Tibial nerve (tissue), 4 donors: ENCODE results near the gene ANKRD53. TPM values are rescaled to one million over a fixed set of nuclear protein-coding genes. Genes with fewer than 3 reads are reported as not detected.
A peak's percentile ranks its signal among the peaks of the same experiment; 100 is the strongest.
"Not testable (repeated sequence)": the region's sequence is repeated elsewhere in the genome, so short reads cannot be mapped to it uniquely, and the experiment has no call there.

Experiments
- DNase-seq, 2 donors: peaks; one replicate each; pipeline ENCODE4 v3.0.0-alpha.2; 2019; ENCODE audit warnings: low spot score in 2 of 2
- H3K27ac ChIP-seq, 4 donors: fragments of 200-600 bp; sonication (generic) in 3 of 4; one replicate each; pipeline ENCODE4 v1.5.1; 2017 to 2019; ENCODE audit warnings: mild to moderate bottlenecking in 1 of 4
- H3K27me3 ChIP-seq, 2 donors: fragments of 200-600 bp; sonication (generic) in 1 of 2; one replicate each; pipeline versions ENCODE4 v1.5.1 to v1.6.0; 2017 to 2019
- H3K36me3 ChIP-seq, 3 donors: fragments of 200-600 bp; sonication (generic); one replicate each; pipeline ENCODE4 v1.5.1; 2018 to 2019
- H3K4me1 ChIP-seq, 4 donors: fragments of 200-600 bp; sonication (generic) in 3 of 4; one replicate each; pipeline ENCODE4 v1.5.1; 2017 to 2019
- H3K4me3 ChIP-seq, 4 donors: fragments of 200-600 bp; sonication (generic) in 3 of 4; one replicate each; pipeline ENCODE4 v1.5.1; 2017 to 2019; ENCODE audit warnings: mild to moderate bottlenecking in 1 of 4, moderate library complexity in 1 of 4
- H3K9me3 ChIP-seq, 4 donors: fragments of 200-600 bp; sonication (generic) in 3 of 4; one replicate each; pipeline ENCODE4 v1.5.1; 2017 to 2019
- CTCF ChIP-seq, 5 experiments: fragments of 200-600 bp in 3 of 5; fragments of 450-650 bp in 2 of 5; sonication (generic) in 3 of 5; IDR thresholded peaks; one replicate each; pipeline ENCODE4 v1.5.1; 2016 to 2019; ENCODE audit warnings: antibody characterized with exemption in 5 of 5, mild to moderate bottlenecking in 3 of 5, moderate library complexity in 2 of 5
- EP300 ChIP-seq, 2 donors: sonication (generic); formaldehyde crosslinking; IDR thresholded peaks; one replicate each; pipeline ENCODE4 v1.6.1; 2017; ENCODE audit warnings: antibody characterized with exemption in 2 of 2, mild to moderate bottlenecking in 1 of 2
- POLR2A ChIP-seq, 2 donors: fragments of 450-650 bp; IDR thresholded peaks; one replicate each; pipeline ENCODE4 v1.6.1; 2017; ENCODE audit warnings: antibody characterized with exemption in 2 of 2, mild to moderate bottlenecking in 2 of 2, moderate library complexity in 2 of 2
- WGBS, 2 donors: methylation state at CpG; one replicate each; pipeline ENCODE4 v1.1.5; 2018; 5-methylcytosine and 5-hydroxymethylcytosine counted together
- total RNA-seq, 4 donors: library from RNA; depleted of rRNA; stranded (reverse); fragments of >200 nt; gene quantifications; one replicate each; pipeline ENCODE4 v1.1.0, GENCODE V29; 2016

Gene ANKRD53
- total RNA-seq, 4 donors from 2014 or later, result 1.3 to 9.0 (median 2.7) TPM

GRCh38 chr2:70994009-70994698, 15.7 kb downstream of the ANKRD53 start:
- Histone ChIP-seq H3K9me3 (no peaks in the 10 kb centered on the region), H3K27me3 (no peaks in the 10 kb centered on the region), H3K4me1 (peaks cover 0 to 54% (median 16%) of the 10 kb centered on the region in 4 donors), H3K4me3 (peak overlapping the region; percentile 77 to 97 (median 89)), H3K36me3 (peaks cover 0 to 32% (median 9%) of the 10 kb centered on the region in 3 donors), H3K27ac (peak overlapping the region; percentile 84 to 91 (median 90))
- no peak for TF ChIP-seq POLR2A (IDR thresholded peaks at IDR 0.05)
- no peak for TF ChIP-seq EP300 (IDR thresholded peaks at IDR 0.05)
- TF ChIP-seq CTCF (IDR thresholded peaks at IDR 0.05), result no peak
- WGBS, 2 donors, result 0 to 1% methylated on average over 20 to 45 of the region's 49 CpGs
- no peak for DNase-seq

GRCh38 chr2:70994699-70995425, 16.4 kb downstream of the ANKRD53 start, which contains the start of gene TEX261:
Gene TEX261, minus strand, starts transcription at chr2:70994873. Its CDS starts 116 bp downstream, at chr2:70994757.
- Histone ChIP-seq H3K27me3 (no peaks in the 10 kb centered on the region), H3K4me1 (peaks cover 0 to 52% (median 16%) of the 10 kb centered on the region in 4 donors), H3K4me3 (peak within 1 kb of the TSS; percentile 77 to 97 (median 89)), H3K36me3 (peaks cover 0 to 25% (median 3%) of the 10 kb centered on the region in 3 donors), H3K9me3 (no peaks in the 10 kb centered on the region), H3K27ac (peak within 1 kb of the TSS; percentile 84 to 91 (median 90))
- peak; percentile 70 to 91 (median 81) for TF ChIP-seq CTCF (IDR thresholded peaks at IDR 0.05)
- peak in 1 of 2 donors; percentile 54 for TF ChIP-seq POLR2A (IDR thresholded peaks at IDR 0.05)
- peak in 1 of 2 donors; percentile 10 for TF ChIP-seq EP300 (IDR thresholded peaks at IDR 0.05)
- DNase-seq, result peak; percentile 64 to 71
- WGBS, 2 donors, result 0% methylated on average over 9 to 27 of the region's 65 CpGs

GRCh38 chr2:70995426-70995729, 16.9 kb downstream of the ANKRD53 start:
- no peak for DNase-seq
- H3K4me1 ChIP-seq, result peaks cover 0 to 48% (median 16%) of the 10 kb centered on the region in 4 donors
- H3K9me3 ChIP-seq, result no peaks in the 10 kb centered on the region
- H3K4me3 ChIP-seq, result peak overlapping the region; percentile 49 to 97 (median 79)
- WGBS, 2 donors, result 2 to 3% methylated on average over 11 of the region's 11 CpGs
- no peaks in the 10 kb centered on the region for H3K27me3 ChIP-seq
- H3K36me3 ChIP-seq, result peaks cover 0 to 19% (median 0%) of the 10 kb centered on the region in 3 donors
- TF ChIP-seq EP300 (IDR thresholded peaks at IDR 0.05), result no peak
- TF ChIP-seq CTCF (IDR thresholded peaks at IDR 0.05), result peak in 3 of 5 experiments; percentile 7 to 33 (median 24)
- peak overlapping the region in 3 of 4 donors; percentile 5 to 91 (median 69) for H3K27ac ChIP-seq

DNA sequence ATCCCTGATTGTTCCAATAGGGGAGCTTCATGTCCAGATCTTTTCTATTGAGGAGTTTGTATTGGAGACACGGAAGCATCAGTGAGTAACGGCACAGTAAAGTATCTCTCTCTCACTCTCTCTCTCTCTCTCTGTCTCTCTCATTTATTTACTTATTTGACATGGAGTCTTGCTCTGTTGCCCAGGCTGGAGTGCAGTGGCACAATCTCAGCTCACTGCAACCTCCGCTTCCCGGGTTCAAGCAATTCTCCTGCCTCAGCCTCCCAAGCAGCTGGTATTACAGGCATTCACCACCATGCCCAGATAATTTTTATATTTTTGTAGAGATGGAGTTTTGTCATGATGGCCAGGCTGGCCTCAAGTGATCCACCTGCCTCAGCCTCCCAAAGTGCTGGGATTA, 20.5 kb downstream of the ANKRD53 start:
- 82 to 86% methylated on average over 4 of the region's 4 CpGs for WGBS, 2 donors
- H3K27ac ChIP-seq, H3K36me3 ChIP-seq, H3K4me3 ChIP-seq, DNase-seq, H3K27me3 ChIP-seq, H3K9me3 ChIP-seq: not testable (repeated sequence)
- H3K4me1 ChIP-seq, result peaks cover 0 to 23% (median under 1%) of the 10 kb centered on the region in 4 donors

DNA sequence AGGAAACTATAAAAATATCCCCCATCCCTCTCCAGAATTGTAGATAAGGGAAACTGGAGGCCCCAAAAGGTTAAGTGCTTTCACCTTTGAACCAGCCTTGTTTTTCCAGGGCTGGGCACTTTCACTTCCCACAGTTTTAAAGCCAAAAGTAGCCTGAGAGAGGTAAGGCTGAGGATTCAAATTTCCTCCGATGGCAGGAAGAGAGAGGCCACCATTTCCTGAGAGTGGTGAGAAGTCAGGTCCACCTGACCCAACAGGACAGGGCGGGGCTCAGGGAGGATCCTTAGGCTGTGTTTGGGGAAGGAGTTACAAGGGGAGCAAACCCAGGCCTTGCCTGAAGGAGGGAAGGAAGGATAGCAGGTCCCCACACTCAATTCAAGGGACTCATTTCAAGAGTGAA, 20.9 kb downstream of the ANKRD53 start:
- no peak for DNase-seq

DNA sequence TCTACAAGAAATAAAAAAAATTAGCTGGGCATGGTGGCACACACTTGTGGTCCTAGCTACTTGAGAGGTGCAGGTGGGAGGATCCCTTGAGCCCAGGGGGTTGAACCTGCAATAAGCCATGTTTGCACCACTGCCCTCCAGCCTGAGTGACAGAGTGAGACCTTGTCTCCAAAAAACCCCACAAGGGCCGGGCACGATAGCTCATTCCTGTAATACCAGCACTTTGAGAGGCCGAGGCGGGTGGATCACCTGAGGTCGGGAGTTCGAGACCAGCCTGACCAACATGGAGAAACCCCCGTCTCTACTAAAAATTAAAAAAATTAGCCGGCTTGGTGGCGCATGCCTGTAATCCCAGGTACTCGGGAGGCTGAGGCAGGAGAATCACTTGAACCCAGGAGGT, 21.5 kb downstream of the ANKRD53 start:
- not testable (repeated sequence) for H3K27ac ChIP-seq, H3K27me3 ChIP-seq, H3K9me3 ChIP-seq, DNase-seq, H3K36me3 ChIP-seq, H3K4me3 ChIP-seq
- H3K4me1 ChIP-seq, result peaks cover 0 to 20% (median 0%) of the 10 kb centered on the region in 4 donors
- WGBS, 2 donors, result 96 to 97% methylated on average over 10 of the region's 10 CpGs

More for the DNA sequence above, 20.9 kb downstream of the ANKRD53 start:
- WGBS, 2 donors, result 60 to 63% methylated on average over 2 of the region's 2 CpGs
- no peaks in the 10 kb centered on the region for H3K36me3 ChIP-seq
- H3K4me3 ChIP-seq, result no peak overlapping the region
- TF ChIP-seq POLR2A (IDR thresholded peaks at IDR 0.05), result no peak
- no peak for TF ChIP-seq EP300 (IDR thresholded peaks at IDR 0.05)
- TF ChIP-seq CTCF (IDR thresholded peaks at IDR 0.05), result no peak
- no peaks in the 10 kb centered on the region for H3K27me3 ChIP-seq
- H3K9me3 ChIP-seq, result no peaks in the 10 kb centered on the region
- peaks cover 0 to 20% (median 0%) of the 10 kb centered on the region in 4 donors for H3K4me1 ChIP-seq
- H3K27ac ChIP-seq, result no peak overlapping the region
